HG02885 (cell line): ENCODE data around the gene CYSLTR2.
A peak's percentile ranks its signal among the peaks of the same experiment; 100 is the strongest.

Source experiments
- ATAC-seq: cut with Tn5 transposase; IDR thresholded peaks from one replicate; pipeline ENCODE4 v1.9.1; 2021; ENCODE audit warnings: mild to moderate bottlenecking; ENCODE audit not compliant: unreplicated experiment, poor library complexity

CYSLTR2 gene

DNA sequence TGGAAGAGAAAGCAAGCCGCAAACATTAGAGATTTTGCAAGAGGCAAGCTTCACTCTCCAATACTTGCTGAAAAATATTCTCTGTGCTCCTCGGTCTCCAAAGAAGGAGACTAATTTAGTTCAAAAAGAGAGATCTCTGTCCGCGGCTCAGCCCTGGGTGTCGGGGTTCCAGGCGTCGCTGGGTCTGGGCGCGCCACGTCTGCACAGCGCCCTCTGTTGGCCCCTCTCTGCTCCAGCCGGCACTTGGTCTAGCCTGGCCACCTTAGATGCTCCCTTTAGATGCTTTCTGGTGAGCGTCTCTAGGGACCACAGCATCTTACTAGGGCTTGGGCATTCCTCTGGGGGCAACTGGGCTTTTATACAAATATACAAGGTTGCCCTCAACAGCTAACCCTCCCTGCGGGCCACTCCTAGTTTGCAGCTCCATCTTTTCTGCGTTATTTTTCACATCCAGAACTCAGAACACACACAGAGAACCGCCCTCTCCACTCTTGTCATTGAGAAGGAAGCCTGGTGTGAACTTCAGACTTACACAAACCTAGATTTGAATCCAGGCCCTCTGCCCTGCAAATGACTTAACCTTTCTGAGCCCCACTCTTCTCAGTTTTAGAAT, 78.3 kb downstream of the CYSLTR2 start:
- peak; percentile 83 for ATAC-seq

DNA sequence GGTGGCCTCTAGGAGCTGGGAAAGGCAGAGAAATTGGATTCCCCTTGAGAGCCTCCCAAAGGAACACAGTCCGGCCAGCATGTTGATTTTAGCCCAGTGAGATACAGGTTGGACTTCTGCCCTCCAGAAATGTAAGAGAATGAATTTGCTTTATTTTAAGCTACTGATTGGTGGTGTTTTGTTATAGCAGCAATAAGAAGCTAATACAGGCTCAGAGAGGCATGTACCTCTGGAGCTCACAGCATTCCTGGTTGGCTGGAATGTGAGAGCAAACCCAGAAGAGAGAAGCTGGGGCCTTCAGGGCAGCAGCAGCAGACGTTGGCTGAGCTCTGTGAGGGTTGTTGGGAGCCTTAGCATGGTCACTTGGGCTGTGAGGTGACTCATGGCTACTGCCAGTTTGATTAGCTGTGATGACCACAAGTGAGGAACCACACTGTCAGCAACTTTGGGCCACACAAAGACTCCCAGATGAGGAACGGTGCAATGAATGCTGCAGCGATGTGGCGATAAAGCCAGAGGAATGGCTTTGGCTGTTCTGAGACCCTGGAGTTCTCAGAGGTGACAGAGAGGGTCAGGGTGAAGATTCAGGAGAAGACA, 80.1 kb downstream of the CYSLTR2 start:
- ATAC-seq, result no peak

DNA sequence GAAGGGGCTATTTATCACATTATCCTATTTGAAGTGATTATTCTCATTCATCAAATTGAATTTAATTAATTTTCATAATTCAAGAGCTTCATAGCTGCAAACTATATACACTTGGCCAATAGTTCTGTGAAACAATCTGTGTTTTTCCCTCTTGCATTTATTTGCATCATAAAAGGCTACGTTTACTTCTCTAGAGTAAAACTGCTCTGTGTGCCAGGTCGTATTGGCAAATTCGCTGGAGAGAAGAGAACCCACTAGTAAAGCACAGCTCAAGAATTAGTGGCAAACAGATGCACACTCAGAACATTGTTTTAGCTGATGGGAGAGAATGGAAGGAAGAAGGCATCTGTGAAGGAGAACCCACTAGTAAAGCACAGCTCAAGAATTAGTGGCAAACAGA, 81.8 kb downstream of the CYSLTR2 start:
- ATAC-seq, result no peak

DNA sequence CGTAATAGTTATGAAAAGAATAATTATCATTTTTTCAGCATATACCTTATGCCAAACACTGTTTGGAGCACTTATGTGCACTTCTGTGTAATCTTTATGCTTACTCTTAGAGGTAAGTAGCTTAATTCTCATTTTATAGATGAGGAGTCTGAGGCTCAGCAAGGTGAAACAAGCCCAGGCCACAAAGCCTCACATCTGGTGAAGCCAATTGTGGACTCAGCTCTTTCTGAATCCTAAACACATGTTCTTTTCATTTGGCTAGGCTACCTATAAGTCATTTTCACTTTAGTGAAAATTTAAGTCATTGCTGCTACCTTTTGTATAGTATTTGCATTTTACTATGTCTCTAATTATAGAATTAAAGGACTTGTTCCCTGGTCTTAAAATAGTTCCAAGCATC, 84.0 kb downstream of the CYSLTR2 start:
- ATAC-seq, result no peak

DNA sequence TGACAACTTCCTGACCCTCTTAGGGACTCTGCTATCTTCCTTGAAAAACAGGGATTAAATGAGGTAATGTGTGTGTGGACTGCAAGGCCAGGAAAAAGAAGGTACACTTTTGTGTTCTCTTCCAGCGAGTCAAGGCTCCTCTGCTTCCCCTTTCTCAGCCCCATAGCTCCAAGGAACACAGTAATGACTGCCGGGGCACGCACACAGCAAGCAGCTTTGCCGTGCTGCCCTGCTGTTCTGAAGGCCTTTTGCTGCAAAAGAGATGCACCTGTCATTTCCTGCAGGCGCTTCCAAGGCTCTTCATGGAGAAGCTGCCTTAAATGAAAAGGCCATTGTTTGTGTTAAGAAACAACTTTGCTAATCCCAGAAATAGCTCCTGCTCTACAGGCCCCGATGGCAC, 84.6 kb downstream of the CYSLTR2 start:
- ATAC-seq, result no peak

DNA sequence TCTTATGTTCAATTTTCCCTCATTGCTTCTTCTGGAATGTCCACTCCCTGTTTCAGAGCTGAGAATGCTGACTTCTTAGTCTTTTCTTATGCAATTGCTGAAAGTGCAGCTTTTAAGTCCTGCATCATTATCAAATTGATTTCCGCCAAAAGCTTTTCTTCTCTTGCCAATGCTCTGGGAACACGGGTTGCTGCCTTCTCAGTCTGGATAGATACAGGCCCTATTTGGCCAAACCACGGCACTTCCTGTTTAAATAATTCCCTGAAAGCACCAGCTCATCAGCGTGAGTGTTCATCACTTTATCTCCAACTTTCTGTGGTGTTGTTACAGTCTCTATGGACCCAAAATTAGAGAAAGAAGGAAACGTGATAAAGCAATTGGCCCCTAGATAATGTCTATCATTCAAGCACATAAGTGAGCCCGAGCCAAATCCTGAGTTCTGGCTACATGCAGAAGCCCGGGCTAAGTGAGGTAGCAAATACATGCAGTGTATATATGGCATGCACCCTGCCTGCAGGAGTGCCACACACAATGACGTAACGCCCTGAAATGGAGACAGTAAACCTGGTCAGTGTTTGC, 85.7 kb downstream of the CYSLTR2 start:
- ATAC-seq, result no peak

DNA sequence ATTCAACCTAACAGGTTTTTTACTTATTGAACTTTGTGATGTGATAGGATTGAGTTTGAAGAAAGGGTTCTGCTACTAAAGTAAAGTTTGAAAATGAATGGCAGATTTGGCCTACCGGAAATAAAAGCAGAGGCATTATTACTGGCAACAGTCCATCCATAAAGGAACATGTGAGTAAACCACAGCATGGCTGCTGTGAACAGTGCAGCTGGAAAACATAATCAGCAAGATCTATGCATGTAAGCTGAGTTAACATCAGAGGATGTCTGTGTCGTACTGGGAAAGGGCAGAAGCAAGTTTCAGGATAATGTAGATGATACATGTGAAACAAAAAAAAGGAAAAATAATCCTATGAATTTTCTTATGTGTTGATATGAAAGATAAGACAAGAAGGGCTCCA, 87.6 kb downstream of the CYSLTR2 start:
- no peak for ATAC-seq

DNA sequence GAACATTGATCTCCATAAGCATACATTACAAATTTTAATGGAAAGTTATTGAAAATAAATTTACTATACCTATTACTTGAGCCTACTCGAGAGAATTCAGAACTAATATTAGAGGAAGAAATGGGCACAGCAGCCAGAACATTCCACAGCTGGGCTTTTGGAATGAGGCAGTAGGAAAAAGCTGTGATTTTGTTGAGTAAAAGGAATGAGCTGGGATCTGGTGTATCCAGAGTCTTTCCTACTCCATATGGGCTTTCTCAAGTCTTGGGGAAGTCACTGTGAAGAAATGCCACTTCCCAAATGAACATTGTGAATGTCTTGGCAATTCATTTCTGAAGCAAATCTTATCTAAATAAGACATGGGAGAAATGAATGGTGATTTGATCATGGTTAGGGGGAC, 93.1 kb downstream of the CYSLTR2 start:
- ATAC-seq, result no peak

DNA sequence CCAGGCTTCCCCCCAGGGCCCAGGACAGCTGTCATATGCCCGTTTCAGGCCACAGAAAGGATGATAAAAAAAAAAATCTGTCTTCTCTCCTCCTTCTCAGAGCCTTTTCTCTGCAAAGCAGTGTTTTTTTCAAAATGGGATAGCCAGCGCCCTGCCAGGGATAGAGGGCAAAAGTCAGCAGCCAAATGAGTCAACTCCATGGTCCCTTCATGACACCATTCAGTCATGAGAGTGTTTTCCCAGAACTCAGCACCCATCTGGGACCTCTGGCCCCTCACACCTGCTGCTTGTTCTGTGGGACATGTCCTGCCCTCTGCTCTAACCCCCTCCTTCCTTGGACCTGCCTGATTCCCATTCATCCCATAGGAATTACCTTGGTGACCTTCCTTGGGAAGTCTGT, 95.0 kb downstream of the CYSLTR2 start:
- ATAC-seq, result no peak

DNA sequence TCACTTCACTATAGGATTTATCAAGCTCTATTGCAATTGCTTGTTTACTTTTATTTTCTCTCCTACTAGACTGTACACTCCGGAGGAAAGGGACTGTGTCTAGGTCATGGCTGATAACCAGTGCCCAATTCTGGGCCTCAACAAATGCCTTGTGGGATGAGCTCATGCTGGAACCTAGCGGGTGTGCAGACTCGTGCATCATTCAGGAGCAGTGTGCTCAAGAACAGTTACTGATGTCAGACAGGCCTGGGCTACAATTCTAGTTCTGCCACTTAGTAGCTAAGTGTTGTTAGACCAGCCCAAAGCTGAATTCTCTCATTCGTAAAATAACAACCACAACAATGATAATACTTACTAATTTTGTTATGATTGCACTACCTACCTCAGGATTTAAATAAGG, 95.4 kb downstream of the CYSLTR2 start:
- ATAC-seq, result no peak

DNA sequence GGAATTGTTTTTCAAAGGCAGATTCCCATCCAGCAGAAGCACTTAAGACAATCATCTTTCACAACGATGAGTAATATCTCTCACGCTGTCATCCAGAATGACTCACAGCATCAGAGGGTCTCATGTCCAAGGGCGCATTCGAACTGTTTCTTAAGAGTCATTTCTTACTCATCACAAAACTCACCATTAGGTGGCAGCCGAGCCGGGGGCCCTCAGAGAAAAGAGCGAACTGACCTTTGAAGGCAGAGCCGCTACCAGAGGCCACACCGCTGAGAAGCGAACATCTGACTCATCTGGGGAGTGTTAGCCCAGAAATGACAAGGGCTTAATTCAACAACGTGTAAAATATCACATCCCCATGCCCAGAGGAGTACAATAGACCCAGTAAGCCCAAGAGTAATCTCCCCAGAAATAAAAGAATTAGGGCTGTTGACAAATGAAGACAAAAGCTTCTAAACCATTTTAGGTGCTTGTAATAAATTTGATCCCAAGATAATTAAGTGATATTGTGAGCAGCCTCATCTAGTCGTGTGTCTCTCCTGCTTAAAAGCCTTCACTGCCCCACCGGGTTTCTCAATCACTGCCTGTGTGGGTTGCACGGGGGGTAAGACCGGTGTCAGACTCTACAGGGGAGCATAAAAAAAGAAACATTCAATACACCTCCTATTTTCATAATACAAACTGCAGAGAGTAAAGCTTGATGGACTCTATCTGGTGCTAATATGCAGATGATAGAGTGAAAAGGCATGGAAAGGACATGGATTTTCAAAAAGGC, 96.2 kb downstream of the CYSLTR2 start:
- ATAC-seq, result peak; percentile 97

DNA sequence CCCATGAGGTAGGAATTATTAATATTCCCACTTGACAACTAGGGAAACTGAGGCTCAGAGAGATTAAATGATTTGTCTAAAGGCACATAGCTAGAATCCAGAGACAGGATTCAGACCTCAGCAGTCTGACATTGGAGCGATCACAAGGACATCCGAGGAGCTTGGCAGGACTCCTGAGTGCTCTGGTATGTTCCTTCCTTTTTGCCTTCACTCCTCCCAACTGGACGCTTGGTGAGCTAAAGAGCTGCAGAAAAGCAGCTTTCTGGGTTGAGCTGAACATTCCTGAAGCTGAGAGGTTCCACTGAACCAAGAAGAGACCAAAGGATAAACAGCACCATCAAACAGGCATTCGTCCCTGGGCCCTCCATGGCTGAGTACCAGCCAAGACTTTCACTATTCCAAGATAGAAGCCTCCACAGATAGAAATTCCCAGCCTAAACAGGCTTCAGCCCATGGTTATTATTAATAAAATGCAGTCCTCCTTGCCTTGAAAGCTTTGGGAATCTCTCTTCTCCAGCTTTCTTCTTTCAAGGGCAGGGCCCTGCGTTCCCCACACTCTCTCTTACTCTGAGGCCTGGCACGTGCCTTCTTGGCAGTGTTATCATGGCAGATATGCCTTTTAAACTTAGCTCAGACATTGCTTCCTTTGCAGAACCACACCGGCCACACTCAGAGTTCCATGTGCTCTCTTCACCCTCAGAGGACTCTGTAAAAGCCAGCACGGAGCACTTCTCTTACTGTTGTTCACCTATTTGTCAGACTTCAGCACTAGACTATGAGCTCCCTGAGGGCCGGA, 97.1 kb downstream of the CYSLTR2 start:
- ATAC-seq, result no peak

DNA sequence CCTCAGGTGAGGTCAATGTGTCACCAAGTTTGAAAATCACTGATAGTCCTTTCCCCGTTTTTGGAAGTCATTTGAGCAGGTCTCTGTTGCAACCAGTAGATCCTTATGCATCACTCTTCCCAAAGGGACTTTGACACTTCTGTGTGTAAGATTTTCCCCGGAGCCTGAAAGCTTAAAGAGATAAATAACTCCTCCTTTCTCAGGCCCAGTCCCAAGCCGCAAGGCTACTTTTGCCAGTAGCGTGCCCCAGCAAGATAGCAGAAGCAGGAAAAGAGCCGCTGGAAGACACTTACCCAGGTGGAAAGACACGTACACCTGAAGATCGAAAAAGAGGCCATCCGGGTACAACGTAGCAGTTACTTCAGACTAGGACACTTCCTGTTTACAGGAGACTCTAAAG, 106.9 kb downstream of the CYSLTR2 start:
- ATAC-seq, result no peak
